Measurements from ENCODE around the gene RNASEH2B.

GRCh38 chr13:50974268-50974667, 64.7 kb downstream of the RNASEH2B start:
- TF ChIP-seq CTCF (IDR thresholded peaks at IDR 0.05): no peak
- no peak for TF ChIP-seq POLR2A (IDR thresholded peaks at IDR 0.05)

Measured in ovary (tissue), 3 donors.